Glutamatergic neuron (in vitro differentiated cells): ENCODE measurements around the gene RAPGEF2. TPM values are rescaled to one million over a fixed set of nuclear protein-coding genes. Genes with fewer than 3 reads are reported as not detected.

Source experiments
- DNase-seq: peaks from one replicate; pipeline ENCODE4 v3.0.0; 2022
- H3K27ac Mint-ChIP-seq: one replicate; pipeline ENCODE4 v1.8.0; 2020; ENCODE audit warnings: mild to moderate bottlenecking, mixed read lengths, inconsistent platforms; ENCODE audit not compliant: unreplicated experiment
- H3K27me3 Mint-ChIP-seq: one replicate; pipeline ENCODE4 v1.8.0; 2020; ENCODE audit warnings: mild to moderate bottlenecking, moderate library complexity, mixed read lengths, inconsistent platforms; ENCODE audit not compliant: unreplicated experiment
- H3K36me3 Mint-ChIP-seq: one replicate; pipeline ENCODE4 v1.8.0; 2020; ENCODE audit warnings: mild to moderate bottlenecking, mixed read lengths, inconsistent platforms; ENCODE audit not compliant: unreplicated experiment
- H3K4me1 Mint-ChIP-seq: one replicate; pipeline ENCODE4 v1.8.0; 2020; ENCODE audit warnings: mild to moderate bottlenecking, low read depth, mixed read lengths, inconsistent platforms; ENCODE audit not compliant: unreplicated experiment
- H3K4me3 Mint-ChIP-seq: one replicate; pipeline ENCODE4 v1.8.0; 2020; ENCODE audit warnings: mild to moderate bottlenecking, mixed read lengths, inconsistent platforms; ENCODE audit not compliant: unreplicated experiment
- H3K9me3 Mint-ChIP-seq: one replicate; pipeline ENCODE4 v1.8.0; 2020; ENCODE audit warnings: mild to moderate bottlenecking, moderate library complexity, mixed read lengths, inconsistent platforms; ENCODE audit not compliant: unreplicated experiment
- total RNA-seq: library from RNA; stranded (reverse); fragmentation: NEBNext Ultra II Directional; extraction: Animal tissue kit (Norgen Biotek cat#: 25700); gene quantifications from one replicate; pipeline ENCODE4 v1.2.1, GENCODE V29; 2021; ENCODE audit not compliant: unreplicated experiment
- TF ChIP-seq, protein P1 (sequence below): fragments of 200-600 bp; sonication (generic); IDR thresholded peaks from one replicate; pipeline ENCODE4 v1.5.0; 2021; ENCODE audit not compliant: partially characterized antibody, unreplicated experiment

RAPGEF2 gene
- total RNA-seq, 1 donor from 2014 or later, result 58.4 TPM

DNA sequence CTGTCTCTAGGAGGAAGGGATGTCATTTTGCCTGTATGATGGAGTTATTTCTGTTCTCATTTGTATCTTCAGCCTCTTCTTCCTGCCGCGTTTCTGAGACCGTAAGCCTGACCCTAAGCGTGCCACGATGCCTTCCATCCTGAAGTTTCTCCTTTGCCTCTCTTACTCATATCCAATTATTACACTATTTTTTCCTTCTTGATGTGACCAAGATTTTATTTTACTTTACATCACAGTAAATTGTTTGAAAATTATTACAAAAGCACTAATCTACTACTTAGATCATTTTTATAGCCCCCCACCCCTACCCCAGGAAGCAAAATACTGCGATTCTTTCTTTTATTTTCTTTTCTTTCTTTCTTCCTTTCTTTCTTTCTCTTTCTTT, 95.0 kb downstream of the RAPGEF2 start:
- H3K4me1 Mint-ChIP-seq, result peaks cover 21% of the 10 kb centered on the region
- H3K27me3 Mint-ChIP-seq, result peaks cover 2% of the 10 kb centered on the region
- H3K4me3 Mint-ChIP-seq, result no peak overlapping the region
- H3K27ac Mint-ChIP-seq, result peak overlapping the region; percentile 65
- no peak for DNase-seq
- TF ChIP-seq, protein P1, sequence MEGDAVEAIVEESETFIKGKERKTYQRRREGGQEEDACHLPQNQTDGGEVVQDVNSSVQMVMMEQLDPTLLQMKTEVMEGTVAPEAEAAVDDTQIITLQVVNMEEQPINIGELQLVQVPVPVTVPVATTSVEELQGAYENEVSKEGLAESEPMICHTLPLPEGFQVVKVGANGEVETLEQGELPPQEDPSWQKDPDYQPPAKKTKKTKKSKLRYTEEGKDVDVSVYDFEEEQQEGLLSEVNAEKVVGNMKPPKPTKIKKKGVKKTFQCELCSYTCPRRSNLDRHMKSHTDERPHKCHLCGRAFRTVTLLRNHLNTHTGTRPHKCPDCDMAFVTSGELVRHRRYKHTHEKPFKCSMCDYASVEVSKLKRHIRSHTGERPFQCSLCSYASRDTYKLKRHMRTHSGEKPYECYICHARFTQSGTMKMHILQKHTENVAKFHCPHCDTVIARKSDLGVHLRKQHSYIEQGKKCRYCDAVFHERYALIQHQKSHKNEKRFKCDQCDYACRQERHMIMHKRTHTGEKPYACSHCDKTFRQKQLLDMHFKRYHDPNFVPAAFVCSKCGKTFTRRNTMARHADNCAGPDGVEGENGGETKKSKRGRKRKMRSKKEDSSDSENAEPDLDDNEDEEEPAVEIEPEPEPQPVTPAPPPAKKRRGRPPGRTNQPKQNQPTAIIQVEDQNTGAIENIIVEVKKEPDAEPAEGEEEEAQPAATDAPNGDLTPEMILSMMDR, result no peak
- H3K36me3 Mint-ChIP-seq, result no peaks in the 10 kb centered on the region
- H3K9me3 Mint-ChIP-seq, result peaks cover 5% of the 10 kb centered on the region

DNA sequence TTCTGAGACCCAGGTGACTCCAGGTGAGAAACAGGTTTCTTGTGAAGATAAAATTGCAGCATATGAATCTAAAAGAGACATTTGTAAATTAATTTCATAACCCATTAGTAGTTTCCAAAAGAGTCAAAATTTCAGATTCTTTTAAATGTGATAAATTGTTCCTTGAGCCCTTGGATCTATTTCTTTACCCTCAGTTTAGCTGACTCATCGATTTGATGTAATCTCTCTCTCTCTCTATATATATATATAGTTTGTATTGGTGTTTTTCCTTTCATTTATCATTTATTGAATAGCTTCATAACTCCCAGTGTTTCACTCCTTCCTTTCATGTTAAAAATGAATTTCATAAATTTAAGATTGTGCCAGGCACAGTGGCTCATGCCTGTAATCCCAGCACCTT, 96.9 kb downstream of the RAPGEF2 start:
- Mint-ChIP-seq H3K4me3 (no peak overlapping the region), H3K36me3 (no peaks in the 10 kb centered on the region), H3K27ac (no peak overlapping the region), H3K4me1 (peaks cover 28% of the 10 kb centered on the region), H3K27me3 (peaks cover 4% of the 10 kb centered on the region), H3K9me3 (peaks cover 8% of the 10 kb centered on the region)
- no peak for DNase-seq
- TF ChIP-seq, protein P1, result no peak

DNA sequence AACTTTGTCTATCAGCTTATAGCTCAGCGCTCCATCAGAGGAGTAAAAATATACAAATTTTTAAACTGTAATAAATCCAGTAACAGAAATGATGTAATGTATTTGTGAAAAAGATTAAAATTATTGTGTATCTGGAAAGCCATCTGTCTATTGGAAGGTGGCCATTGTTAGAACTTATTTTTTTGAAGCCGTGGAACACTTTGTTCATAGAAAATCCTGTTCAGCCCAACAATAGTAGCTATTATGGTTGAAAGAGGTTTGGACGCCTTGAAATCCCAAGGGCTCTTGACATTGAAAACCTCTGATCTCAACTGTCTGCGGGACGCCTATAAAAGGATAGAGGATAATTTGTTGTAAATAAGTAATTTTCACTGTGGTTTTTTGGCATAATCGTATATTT, 98.3 kb downstream of the RAPGEF2 start:
- Mint-ChIP-seq H3K4me1 (peaks cover 28% of the 10 kb centered on the region), H3K36me3 (no peaks in the 10 kb centered on the region), H3K27ac (peak overlapping the region; percentile 63), H3K9me3 (peaks cover 8% of the 10 kb centered on the region), H3K4me3 (peak overlapping the region; percentile 6), H3K27me3 (peaks cover 4% of the 10 kb centered on the region)
- TF ChIP-seq, protein P1, result no peak
- no peak for DNase-seq

DNA sequence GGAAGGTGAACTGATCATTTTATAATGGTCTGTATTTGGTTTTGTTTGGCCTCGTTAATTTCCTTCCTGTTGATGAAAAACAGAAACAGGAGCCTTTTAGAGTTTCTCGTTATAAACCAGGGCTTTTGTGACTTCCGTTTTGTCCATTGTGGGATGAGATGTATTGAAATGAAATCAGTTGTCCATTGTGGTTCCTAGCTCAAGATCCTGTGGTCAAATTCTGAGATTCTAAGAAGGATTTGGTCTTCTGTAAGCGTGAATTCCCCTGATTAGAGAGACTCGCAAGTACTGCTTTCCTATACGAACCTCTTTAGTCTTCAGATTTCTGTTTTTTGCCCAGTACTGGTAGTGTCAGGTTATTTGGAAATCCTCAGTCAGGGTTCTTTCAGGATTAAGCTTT, 101.7 kb downstream of the RAPGEF2 start:
- H3K36me3 Mint-ChIP-seq, result no peaks in the 10 kb centered on the region
- peaks cover 4% of the 10 kb centered on the region for H3K27me3 Mint-ChIP-seq
- H3K9me3 Mint-ChIP-seq, result peaks cover 4% of the 10 kb centered on the region
- TF ChIP-seq, protein P1, result no peak
- no peak overlapping the region for H3K4me3 Mint-ChIP-seq
- no peak overlapping the region for H3K27ac Mint-ChIP-seq
- peaks cover 24% of the 10 kb centered on the region for H3K4me1 Mint-ChIP-seq
- no peak for DNase-seq

DNA sequence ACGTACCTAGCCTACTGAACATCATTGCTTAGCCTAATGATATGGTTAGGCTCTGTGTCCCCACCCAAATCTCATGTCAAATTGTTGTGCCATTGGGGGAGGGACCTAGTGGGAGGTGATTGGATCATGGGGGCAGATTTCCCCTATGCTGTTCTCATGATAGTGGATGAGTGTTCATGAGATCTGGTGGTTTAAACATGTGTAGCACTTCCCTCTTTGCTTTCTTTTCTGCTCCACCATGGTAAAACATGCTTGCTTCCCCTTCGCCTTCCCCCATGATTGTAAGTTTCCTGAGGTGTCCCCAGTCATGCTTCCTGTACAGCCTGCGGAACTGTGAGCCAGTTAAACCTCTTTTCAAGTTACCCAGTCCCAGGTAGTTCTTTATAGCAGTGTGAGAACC, 102.6 kb downstream of the RAPGEF2 start:
- no peak overlapping the region for H3K27ac Mint-ChIP-seq
- no peak for DNase-seq
- no peaks in the 10 kb centered on the region for H3K36me3 Mint-ChIP-seq
- peaks cover 4% of the 10 kb centered on the region for H3K9me3 Mint-ChIP-seq
- no peak overlapping the region for H3K4me3 Mint-ChIP-seq
- peaks cover 4% of the 10 kb centered on the region for H3K27me3 Mint-ChIP-seq
- TF ChIP-seq, protein P1, result no peak
- H3K4me1 Mint-ChIP-seq, result peaks cover 27% of the 10 kb centered on the region
